GM21717 (cell line): ENCODE results near the gene MYBPC1.

ENCODE experiments used
- ATAC-seq: cut with Tn5 transposase; IDR thresholded peaks from one replicate; pipeline ENCODE4 v1.9.1; 2021; ENCODE audit warnings: mild to moderate bottlenecking, moderate library complexity; ENCODE audit not compliant: unreplicated experiment

Gene MYBPC1

GRCh38 chr12:101598483-101598882 lies 3.7 kb downstream of the MYBPC1 start:
- no peak for ATAC-seq

DNA sequence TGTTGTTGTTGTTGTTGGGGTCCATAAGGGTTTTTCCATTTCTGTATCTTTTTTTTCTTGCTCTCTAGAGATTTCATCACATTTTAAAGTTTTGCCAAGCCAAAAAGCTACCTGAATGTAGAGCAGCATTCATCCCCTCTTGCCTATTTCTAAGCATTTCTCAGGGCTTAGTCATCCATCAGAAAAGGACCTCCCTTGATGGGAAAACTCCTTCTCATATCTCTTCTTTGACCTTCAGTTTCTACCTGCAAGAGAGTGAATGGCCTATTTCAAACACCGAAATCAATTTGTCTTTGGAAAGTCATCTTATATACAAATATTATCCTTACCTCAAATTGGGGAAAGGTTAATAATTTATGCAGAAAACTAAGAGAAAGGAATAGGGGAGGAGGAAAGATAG lies 4.5 kb downstream of the MYBPC1 start:
- no peak for ATAC-seq

GRCh38 chr12:101599771-101600484 lies 5.2 kb downstream of the MYBPC1 start:
- no peak for ATAC-seq

DNA sequence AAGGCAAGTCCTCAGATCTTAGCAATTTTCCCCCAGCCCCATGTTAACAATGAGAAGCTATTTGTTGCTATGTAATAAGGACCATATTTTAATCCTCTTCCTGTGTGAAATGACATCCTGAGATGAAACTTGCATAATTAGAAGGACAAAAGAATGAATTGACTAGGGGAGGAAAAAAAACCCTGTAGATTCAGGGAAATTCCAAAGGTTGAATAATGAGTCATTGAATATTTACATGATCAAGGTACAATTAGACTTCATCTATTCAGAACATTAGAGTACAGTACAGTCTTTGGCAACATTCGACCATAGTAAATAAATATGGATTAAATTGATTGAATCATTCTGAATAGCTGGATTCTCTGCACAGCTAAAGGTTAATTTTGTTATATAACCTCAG lies 9.4 kb downstream of the MYBPC1 start:
- ATAC-seq: no peak

GRCh38 chr12:101607894-101608293 lies 13.1 kb downstream of the MYBPC1 start:
- ATAC-seq: no peak

- ATAC-seq: no peak
Observed at GRCh38 chr12:101608301-101609133, 13.7 kb downstream of the MYBPC1 start.

GRCh38 chr12:101609198-101609597 lies 14.4 kb downstream of the MYBPC1 start:
- ATAC-seq: no peak

DNA sequence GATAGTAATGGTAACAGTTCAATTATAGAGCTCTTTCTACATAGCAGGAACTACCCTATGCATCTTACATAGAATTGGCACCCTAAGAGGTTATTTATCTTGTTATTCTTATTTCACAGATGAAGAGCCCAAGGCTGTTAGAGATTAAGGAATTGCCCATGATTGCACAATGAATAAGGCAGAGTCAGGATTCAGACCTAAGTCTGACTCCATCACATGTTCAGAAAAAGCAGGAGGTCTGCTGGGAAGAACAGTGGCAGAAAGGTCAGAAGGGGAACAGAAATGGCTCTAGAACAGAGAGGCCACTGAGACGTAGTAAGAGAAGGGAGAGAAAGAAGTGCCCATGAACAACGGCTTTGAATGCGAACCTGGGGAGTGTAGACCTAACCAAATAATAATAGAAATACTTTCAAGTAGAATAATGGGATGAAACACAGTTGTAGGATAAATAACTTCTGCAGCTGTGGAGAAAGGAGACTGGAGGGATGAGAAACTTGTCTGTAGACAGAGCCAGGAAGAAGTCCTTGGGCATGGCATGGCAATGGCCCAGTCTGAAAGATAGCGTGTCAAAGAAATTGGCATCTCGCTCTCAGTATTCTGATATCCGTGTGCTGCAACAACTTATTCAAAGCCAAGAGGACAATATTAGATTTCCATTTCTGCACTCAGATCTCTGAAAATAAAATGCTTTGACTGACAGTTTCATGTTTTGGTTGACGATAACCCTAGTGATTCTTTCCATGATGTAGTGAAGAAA lies 17.6 kb downstream of the MYBPC1 start:
- no peak for ATAC-seq

DNA sequence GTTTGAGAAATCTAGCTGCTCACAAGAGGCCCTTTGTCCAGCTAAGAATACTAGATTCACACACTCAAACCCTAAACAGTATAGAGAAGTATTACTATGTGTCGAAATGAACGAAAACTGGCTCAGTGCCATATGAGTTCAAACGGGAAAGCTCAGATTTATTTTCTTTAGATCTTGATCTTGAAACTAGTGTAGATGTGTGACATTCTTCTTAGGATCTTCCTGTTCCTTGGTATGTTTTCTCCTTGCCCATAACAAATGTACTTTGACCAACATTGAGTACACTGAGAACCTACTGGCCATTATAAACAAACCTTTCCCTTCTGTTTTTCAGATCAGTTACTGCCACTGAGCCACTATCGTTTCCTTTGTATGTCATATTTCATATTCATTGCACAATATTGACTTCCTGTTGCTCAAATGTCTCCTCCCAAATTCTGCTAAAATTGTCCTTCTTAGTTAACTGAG lies 21.3 kb downstream of the MYBPC1 start:
- ATAC-seq: no peak

- ATAC-seq: no peak
Observed at GRCh38 chr12:101619026-101619786, 24.4 kb downstream of the MYBPC1 start.

DNA sequence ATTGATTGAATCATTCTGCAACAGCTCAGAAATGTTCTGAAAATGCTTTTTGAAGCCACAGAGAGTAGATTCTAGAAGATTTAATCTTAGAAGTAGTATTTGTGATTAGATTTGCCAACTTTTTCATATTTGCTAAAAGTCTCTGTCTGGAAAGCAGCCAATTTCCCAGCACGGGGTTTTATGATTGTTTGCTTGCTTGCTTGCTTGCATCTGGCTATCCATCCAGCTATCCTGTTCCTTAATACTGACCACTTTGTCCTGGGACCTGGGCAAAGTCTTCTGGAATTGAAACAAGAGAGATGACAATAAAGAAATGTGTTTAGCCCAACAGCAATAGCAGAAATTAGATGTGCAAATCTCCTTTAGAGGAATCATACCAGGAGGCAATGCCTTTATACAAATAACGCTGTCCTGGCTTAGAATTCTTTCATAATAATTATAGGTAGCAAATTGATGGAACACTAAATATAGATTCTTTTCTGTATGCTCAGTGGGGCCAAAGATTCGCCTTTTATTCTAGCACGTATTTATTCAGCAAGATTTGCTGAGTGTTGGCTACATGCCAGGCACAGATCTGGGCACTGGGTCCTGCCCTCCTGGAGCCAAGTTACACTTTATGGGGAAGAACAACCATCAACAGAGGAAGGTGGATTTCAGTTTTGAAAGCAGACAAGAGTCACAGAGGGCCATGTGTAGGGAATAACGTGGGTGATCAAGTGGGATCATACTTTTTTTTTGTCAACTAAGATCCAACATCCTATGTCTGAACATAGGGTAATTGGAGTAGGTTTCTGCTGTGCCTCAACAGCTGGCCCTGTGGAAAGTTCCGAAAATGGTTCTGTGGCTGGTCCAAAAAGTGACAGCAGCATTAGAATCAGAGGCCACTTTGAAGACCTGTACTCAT lies 25.3 kb downstream of the MYBPC1 start:
- ATAC-seq: no peak

GRCh38 chr12:101620762-101621133 lies 26.0 kb downstream of the MYBPC1 start:
- ATAC-seq: no peak

DNA sequence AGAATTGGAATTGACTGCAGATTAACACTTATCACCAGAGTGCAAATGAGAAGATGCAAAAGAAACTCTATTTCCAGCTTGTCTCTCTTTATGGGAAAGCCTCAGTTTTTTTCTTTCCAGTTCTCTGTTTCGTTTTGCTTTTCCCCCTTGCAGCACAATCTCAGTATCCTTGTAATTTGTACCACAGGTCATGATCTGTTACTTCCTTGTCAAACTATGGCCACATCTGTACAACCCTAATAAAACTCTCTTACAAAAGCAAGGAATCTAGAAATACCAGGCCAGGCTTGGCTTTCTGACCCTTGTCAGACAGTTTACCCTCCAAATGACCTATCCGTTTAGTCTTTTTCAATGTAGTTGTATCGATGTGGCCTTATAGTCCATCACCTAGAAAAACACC lies 33.9 kb downstream of the MYBPC1 start:
- ATAC-seq: no peak

- ATAC-seq: peak; percentile 93
Observed at GRCh38 chr12:101634724-101635123, 40.0 kb downstream of the MYBPC1 start.

GRCh38 chr12:101637936-101638335 lies 43.2 kb downstream of the MYBPC1 start:
- no peak for ATAC-seq

DNA sequence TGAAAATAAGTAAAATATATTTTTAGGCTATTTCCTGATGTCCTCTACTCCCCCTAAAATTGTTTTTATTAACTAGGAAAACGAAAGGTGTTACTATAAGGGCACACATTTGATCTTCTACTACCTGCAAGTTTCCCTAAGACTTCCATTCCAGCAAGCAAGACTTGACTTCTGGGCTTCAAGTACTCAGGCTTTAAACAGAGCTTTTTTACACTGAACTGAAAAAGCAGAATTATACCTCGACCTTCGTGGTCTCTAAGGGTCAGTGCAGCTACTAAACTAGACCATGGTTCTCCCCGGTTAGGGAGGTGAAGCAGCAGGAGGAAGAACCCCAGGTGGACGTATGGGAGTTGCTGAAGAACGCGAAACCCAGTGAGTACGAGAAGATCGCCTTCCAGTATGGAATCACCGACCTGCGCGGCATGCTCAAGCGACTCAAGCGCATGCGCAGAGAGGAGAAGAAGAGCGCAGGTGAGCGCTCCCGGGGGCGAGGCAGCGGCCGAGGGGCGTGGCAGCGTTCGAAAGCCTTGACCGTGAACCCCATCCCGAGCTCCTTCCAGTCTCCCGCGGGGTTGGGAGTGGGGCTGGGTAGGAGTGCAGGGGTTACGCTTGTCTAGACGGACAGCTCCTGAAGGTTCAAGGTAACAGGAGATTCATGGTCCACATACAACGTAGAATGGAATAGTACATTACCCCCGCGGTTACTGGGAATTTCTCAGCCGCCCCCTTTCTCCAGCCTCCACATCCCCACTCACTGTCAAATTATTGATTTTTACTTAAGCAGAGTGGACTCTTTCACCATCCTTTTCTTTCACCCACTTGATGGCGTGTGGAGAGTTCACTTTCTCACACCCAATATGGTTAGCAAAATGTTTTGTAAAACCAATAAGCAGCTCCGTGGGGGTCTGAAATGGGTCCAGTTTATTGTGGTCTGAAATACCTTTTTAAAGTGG lies 47.6 kb downstream of the MYBPC1 start:
- no peak for ATAC-seq

GRCh38 chr12:101647711-101648110 lies 52.9 kb downstream of the MYBPC1 start:
- peak; percentile 53 for ATAC-seq

DNA sequence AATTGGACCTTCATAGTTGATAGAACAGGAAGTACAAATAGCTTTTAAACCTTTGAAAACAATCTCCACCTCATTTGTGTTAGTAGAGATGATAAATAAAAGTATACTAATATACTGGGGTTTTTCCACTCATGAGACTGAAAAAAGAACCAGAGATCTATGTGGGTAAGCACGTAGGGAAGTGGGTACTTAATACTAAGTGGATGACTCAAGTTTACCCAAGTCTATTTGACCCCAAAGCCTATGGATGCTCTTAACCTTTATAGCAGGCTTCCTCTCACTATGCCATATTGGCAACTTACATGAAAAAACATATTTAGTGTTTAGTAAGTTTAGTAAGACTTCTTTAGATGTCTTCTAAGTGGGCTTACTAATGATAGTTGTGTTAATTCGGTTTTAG lies 53.4 kb downstream of the MYBPC1 start:
- peak; percentile 52 for ATAC-seq
